GM12865 (cell line): ENCODE measurements around the gene ST7.

Source experiments
- DNase-seq: peaks from one replicate; pipeline ENCODE4 v3.0.0; 2010; ENCODE audit warnings: low read depth
- H3K4me3 ChIP-seq: 2 replicates; pipeline ENCODE4 v1.5.1; 2011; ENCODE audit warnings: mild to moderate bottlenecking, low read depth, low read length, control low read depth
- CTCF ChIP-seq: IDR thresholded peaks from 2 replicates; pipeline ENCODE4 v1.5.1; 2011; ENCODE audit warnings: low read length, control low read depth, low read depth, inconsistent platforms; ENCODE audit not compliant: insufficient read depth; ENCODE audit errors: missing control alignments

Gene ST7

DNA sequence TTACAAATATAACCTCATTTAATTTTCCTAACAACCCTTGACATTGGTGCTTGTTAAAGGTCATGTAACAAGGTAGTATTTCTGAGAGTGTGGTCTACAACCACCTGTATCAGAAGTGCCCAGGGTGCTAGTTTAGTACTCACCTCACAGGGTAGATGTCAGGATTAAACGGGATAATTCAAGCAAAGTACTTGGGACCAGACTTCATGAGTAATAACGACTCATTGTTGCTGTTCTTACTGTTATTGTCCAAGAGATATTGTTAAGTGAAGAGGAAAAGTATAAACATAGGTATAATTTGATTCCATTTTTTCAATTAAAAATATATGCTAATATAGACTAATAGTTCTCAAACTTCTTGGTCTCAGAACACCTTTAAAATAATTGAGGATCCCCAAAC, 190.3 kb downstream of the ST7 start:
- DNase-seq = no peak
- no peak for TF ChIP-seq CTCF
- H3K4me3 ChIP-seq = no peak overlapping the region

DNA sequence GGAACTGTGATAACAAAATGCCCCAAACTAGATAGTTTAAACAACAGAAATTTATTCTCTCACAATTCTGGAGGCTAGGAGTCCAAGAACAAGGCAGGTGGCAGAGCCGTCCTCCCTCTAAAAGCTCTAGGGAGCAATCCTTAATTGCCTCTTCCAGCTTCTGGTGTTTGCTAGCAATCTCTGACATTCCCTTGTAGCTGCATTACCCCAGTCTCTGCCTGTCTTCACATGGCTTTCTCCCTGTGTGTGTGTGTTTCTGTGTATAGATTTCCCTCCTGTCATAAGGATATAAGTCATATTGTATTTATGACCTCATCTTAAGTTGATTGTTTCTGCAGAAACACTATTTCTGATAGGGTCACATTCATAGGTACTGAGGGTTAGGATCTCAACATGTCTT, 192.0 kb downstream of the ST7 start:
- no peak for DNase-seq
- no peak overlapping the region for H3K4me3 ChIP-seq
- TF ChIP-seq CTCF = no peak

DNA sequence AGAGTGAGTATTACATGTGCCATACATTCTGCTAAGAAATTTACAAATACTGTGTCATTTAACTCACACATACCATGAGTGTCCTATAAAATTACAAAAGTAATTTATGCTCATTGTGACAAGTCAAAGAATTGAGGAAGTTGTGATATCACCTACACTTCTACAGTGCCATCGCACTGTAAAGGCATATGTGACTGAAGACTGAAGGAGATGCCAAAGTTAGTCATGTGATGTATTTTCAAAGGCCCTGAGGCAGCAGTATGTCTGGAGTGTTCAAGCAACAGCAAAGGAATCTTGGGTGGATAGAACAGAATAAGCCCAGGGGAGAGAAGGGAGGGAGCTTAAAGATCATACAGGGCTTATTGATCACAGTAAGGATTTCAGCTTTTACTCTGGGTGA, 192.8 kb downstream of the ST7 start:
- no peak for DNase-seq
- no peak overlapping the region for H3K4me3 ChIP-seq
- TF ChIP-seq CTCF = no peak

DNA sequence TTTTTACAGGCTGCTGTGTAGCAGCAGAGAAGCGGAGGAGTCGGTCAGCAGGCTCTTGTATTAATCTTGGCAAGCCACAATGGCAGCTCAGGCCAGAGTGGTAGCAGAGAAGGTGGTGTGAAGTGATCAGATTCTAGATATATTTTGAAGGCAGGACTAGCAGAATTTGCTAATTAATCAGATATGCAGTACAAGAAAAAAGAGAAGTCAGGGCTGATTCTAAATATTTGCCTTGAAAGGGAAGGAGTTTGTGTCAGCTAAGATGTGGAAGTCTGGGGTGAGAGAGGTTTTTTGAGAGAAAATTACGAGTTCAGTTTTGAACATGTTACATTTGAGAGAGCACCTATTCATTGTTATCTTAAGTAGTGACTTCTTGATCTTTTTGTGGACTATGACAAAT, 193.2 kb downstream of the ST7 start:
- no peak for DNase-seq
- H3K4me3 ChIP-seq = no peak overlapping the region
- TF ChIP-seq CTCF = no peak

GRCh38 chr7:117148971-117149370, 195.7 kb downstream of the ST7 start:
- TF ChIP-seq CTCF = no peak
- no peak overlapping the region for H3K4me3 ChIP-seq
- DNase-seq = no peak

GRCh38 chr7:117149692-117150091, 196.4 kb downstream of the ST7 start:
- DNase-seq = no peak
- H3K4me3 ChIP-seq = no peak overlapping the region
- TF ChIP-seq CTCF = no peak

- no peak overlapping the region for H3K4me3 ChIP-seq
- no peak for TF ChIP-seq CTCF
- DNase-seq = no peak
These were observed 199.1 kb downstream of the ST7 start for GRCh38 chr7:117152213-117153007.
